Measurements from ENCODE around the gene SMARCA4.
"Not testable (repeated sequence)": the region's sequence is repeated elsewhere in the genome, so short reads cannot be mapped to it uniquely, and the experiment has no call there.

Gene SMARCA4

GRCh38 chr19:10981252-10981895, 20.5 kb downstream of the SMARCA4 start:
- no peak for DNase-seq

GRCh38 chr19:10983026-10983425, 22.2 kb downstream of the SMARCA4 start:
- no peak for DNase-seq

GRCh38 chr19:10984166-10984735, 23.4 kb downstream of the SMARCA4 start:
- DNase-seq = no peak

- no peak for DNase-seq
These were observed 24.7 kb downstream of the SMARCA4 start for GRCh38 chr19:10985502-10985901.

- no peak for DNase-seq
These were observed 25.7 kb downstream of the SMARCA4 start for GRCh38 chr19:10986301-10987127.

GRCh38 chr19:10987571-10988297, 26.9 kb downstream of the SMARCA4 start:
- DNase-seq = no peak

- DNase-seq = no peak
These were observed 27.6 kb downstream of the SMARCA4 start for GRCh38 chr19:10988380-10988779.

GRCh38 chr19:10988921-10989320, 28.1 kb downstream of the SMARCA4 start:
- no peak for DNase-seq

GRCh38 chr19:10991076-10991475, 30.2 kb downstream of the SMARCA4 start:
- DNase-seq = no peak

- DNase-seq = no peak
These were observed 30.8 kb downstream of the SMARCA4 start for GRCh38 chr19:10991521-10992081.

GRCh38 chr19:10992174-10992573, 31.3 kb downstream of the SMARCA4 start:
- DNase-seq = not testable (repeated sequence)

GRCh38 chr19:10995926-10996600, 35.2 kb downstream of the SMARCA4 start:
- no peak for DNase-seq

- DNase-seq = no peak
These were observed 37.3 kb downstream of the SMARCA4 start for GRCh38 chr19:10998045-10998533.

- no peak for DNase-seq
These were observed 37.8 kb downstream of the SMARCA4 start for GRCh38 chr19:10998666-10999065.

GRCh38 chr19:11005521-11005920, 44.7 kb downstream of the SMARCA4 start:
- no peak for DNase-seq

- DNase-seq = no peak
These were observed 46.6 kb downstream of the SMARCA4 start for GRCh38 chr19:11007385-11007784.

- no peak for DNase-seq
These were observed 47.2 kb downstream of the SMARCA4 start for GRCh38 chr19:11007962-11008532.

- DNase-seq = no peak
These were observed 49.2 kb downstream of the SMARCA4 start for GRCh38 chr19:11010041-11010440.

- DNase-seq = no peak
These were observed 51.7 kb downstream of the SMARCA4 start for GRCh38 chr19:11012507-11012906.

GRCh38 chr19:11013771-11014170, 52.9 kb downstream of the SMARCA4 start:
- no peak for DNase-seq

- DNase-seq = no peak
These were observed 53.6 kb downstream of the SMARCA4 start for GRCh38 chr19:11014403-11014911.

- DNase-seq = no peak
These were observed 55.8 kb downstream of the SMARCA4 start for GRCh38 chr19:11016631-11017030.
